OCI-LY3 (cell line): ENCODE results near the gene CNR2.

ENCODE experiments used
- H2AFZ ChIP-seq: fragments of 200-600, 300-600 bp; shearing (Covaris generic); 2 replicates; pipeline ENCODE4 v1.6.0; 2014; ENCODE audit warnings: antibody characterized with exemption, low read depth, low read length
- H3K27ac ChIP-seq: fragments of 200-600, 300-600 bp; sonication (generic); 2 replicates; pipeline ENCODE4 v1.5.1; 2014; ENCODE audit warnings: mild to moderate bottlenecking, low read length, moderate library complexity, mixed read lengths
- H3K27me3 ChIP-seq: fragments of 200-600, 300-600 bp; sonication (generic); 2 replicates; pipeline ENCODE4 v1.6.1; 2014; ENCODE audit warnings: low read depth, low read length, mixed read lengths
- H3K36me3 ChIP-seq: fragments of 200-600, 300-600 bp; sonication (generic); replicated peaks from 2 replicates; pipeline ENCODE3; 2014; ENCODE audit warnings: low read depth, low read length, mixed read lengths
- H3K4me1 ChIP-seq: fragments of 300-600, 200-600 bp; sonication (generic); 2 replicates; pipeline ENCODE4 v1.6.1; 2014; ENCODE audit warnings: low read length, mixed read lengths
- H3K4me2 ChIP-seq: fragments of 200-600, 300-600 bp; sonication (generic); 2 replicates; pipeline ENCODE4 v1.6.1; 2014; ENCODE audit warnings: low read length, mixed read lengths
- H3K4me3 ChIP-seq: fragments of 300-600, 200-600 bp; sonication (generic); 2 replicates; pipeline ENCODE4 v1.5.1; 2014; ENCODE audit warnings: antibody characterized with exemption, mild to moderate bottlenecking, low read length, moderate library complexity
- H3K79me2 ChIP-seq: fragments of 300-600, 200-600 bp; shearing (Covaris generic); 2 replicates; pipeline ENCODE4 v1.6.1; 2014; ENCODE audit warnings: mild to moderate bottlenecking, low read length, mixed read lengths
- H3K9ac ChIP-seq: fragments of 300-600, 200-600 bp; shearing (Covaris generic); 2 replicates; pipeline ENCODE4 v1.6.0; 2014; ENCODE audit warnings: mild to moderate bottlenecking, low read length, moderate library complexity
- H3K9me3 ChIP-seq: fragments of 200-600, 300-600 bp; shearing (Covaris generic); 2 replicates; pipeline ENCODE4 v1.6.1; 2014; ENCODE audit warnings: low read length, mixed read lengths; ENCODE audit not compliant: insufficient read depth
- H4K20me1 ChIP-seq: fragments of 200-600, 300-600 bp; sonication (generic); 2 replicates; pipeline ENCODE4 v1.6.1; 2016; ENCODE audit warnings: low read length, mixed read lengths; ENCODE audit not compliant: insufficient read depth
- EZH2phosphoT487 ChIP-seq: fragments of 200-600 bp; shearing (Covaris generic); IDR thresholded peaks from 2 replicates; pipeline ENCODE4 v1.6.1; 2018; ENCODE audit warnings: antibody characterized with exemption, mixed run types, low read depth
- TF ChIP-seq, protein P1 (sequence below): fragments of 200-600, 300-600 bp; sonication (generic); IDR thresholded peaks from 2 replicates; pipeline ENCODE4 v1.5.1; 2014; ENCODE audit warnings: antibody characterized with exemption, low read length, low read depth

CNR2 gene

DNA sequence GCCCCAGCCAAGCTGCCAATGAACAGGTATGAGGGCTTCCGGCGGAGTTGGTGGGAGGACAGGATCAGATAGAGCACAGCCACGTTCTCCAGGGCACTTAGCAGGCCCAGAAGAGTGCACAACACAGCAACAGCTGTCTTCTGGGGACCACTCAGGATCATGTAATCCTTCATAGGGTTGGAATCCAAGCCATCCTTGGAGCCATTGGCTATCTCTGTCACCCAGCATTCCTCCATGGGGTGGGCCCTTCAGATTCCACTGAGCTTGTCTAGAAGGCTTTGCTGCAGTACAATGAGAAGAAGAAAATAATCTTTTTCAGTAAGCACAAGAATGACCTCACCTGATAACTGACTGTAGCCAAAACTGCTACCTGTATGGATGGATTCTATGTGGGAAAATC lies 37.8 kb downstream of the CNR2 start:
- Histone ChIP-seq H3K36me3 (peaks cover 64% of the 10 kb centered on the region), H3K27ac (no peak overlapping the region), H3K4me1 (no peaks in the 10 kb centered on the region), H3K27me3 (no peaks in the 10 kb centered on the region), H3K4me3 (no peak overlapping the region), H3K9ac (no peak overlapping the region), H3K4me2 (no peak overlapping the region), H3K9me3 (peaks cover 6% of the 10 kb centered on the region; the same call in 1 of the 2 replicates), H3K79me2 (no peaks in the 10 kb centered on the region), H2AFZ (no peak overlapping the region), H4K20me1 (no peaks in the 10 kb centered on the region; the same call in none of the 2 replicates)
- no peak for TF ChIP-seq EZH2phosphoT487
- TF ChIP-seq, protein P1, sequence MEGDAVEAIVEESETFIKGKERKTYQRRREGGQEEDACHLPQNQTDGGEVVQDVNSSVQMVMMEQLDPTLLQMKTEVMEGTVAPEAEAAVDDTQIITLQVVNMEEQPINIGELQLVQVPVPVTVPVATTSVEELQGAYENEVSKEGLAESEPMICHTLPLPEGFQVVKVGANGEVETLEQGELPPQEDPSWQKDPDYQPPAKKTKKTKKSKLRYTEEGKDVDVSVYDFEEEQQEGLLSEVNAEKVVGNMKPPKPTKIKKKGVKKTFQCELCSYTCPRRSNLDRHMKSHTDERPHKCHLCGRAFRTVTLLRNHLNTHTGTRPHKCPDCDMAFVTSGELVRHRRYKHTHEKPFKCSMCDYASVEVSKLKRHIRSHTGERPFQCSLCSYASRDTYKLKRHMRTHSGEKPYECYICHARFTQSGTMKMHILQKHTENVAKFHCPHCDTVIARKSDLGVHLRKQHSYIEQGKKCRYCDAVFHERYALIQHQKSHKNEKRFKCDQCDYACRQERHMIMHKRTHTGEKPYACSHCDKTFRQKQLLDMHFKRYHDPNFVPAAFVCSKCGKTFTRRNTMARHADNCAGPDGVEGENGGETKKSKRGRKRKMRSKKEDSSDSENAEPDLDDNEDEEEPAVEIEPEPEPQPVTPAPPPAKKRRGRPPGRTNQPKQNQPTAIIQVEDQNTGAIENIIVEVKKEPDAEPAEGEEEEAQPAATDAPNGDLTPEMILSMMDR: no peak

DNA sequence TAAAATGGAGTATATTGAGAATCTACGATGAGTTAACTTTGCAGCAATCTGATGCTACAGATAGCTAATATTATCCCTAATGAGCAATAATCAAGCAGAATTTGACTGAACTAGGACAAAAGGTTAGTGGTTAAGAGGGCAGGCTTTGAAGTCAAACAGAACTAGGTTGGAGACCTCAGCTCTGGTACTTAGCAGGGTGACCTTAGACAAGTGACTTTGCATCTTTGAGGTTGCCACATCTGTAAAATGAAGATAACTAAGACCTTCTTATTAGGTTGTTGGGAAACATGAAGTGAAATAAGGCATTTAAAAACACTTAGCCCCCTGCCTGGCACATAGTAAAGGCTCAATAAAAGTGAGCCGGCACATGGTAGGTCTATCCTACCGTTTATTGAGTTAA lies 40.7 kb downstream of the CNR2 start:
- Histone ChIP-seq H3K27me3 (no peaks in the 10 kb centered on the region), H3K27ac (no peak overlapping the region), H3K79me2 (peaks cover 4% of the 10 kb centered on the region), H3K4me3 (no peak overlapping the region), H3K4me2 (no peak overlapping the region), H3K36me3 (peaks cover 42% of the 10 kb centered on the region), H3K4me1 (peaks cover 15% of the 10 kb centered on the region), H3K9ac (no peak overlapping the region), H4K20me1 (no peaks in the 10 kb centered on the region; the same call in none of the 2 replicates), H2AFZ (no peak overlapping the region), H3K9me3 (no peaks in the 10 kb centered on the region)
- TF ChIP-seq EZH2phosphoT487: no peak
- TF ChIP-seq, protein P1: no peak

DNA sequence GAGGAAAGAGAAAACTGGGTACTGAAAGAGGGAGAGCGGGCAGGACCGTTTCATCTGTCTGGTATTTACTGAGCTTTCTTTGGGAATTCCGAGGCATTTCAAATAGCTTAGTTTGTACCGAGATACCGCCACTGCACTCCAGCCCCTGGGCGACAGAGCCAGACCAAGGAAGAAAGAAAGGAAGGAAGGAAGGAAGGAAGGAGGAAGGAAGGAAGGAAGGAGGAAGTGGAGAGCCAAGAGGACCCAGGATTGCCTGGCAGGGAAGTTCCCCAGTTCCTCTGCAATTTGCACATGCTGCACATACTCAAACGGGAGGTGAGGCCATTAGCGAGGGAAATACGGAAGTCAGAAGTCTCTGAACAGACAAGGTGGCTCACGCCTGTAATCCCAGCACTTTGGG lies 44.1 kb downstream of the CNR2 start:
- peak overlapping the region; percentile 37; the same call in 1 of the 2 replicates for H2AFZ ChIP-seq
- H3K4me3 ChIP-seq: peak overlapping the region; percentile 91
- peak overlapping the region; percentile 69 for H3K9ac ChIP-seq
- H3K79me2 ChIP-seq: peaks cover 14% of the 10 kb centered on the region
- H3K4me1 ChIP-seq: peaks cover 25% of the 10 kb centered on the region
- H3K36me3 ChIP-seq: peaks cover 32% of the 10 kb centered on the region
- H3K4me2 ChIP-seq: peak overlapping the region; percentile 95
- peak overlapping the region; percentile 86 for H3K27ac ChIP-seq
- H3K27me3 ChIP-seq: no peaks in the 10 kb centered on the region
- H3K9me3 ChIP-seq: no peaks in the 10 kb centered on the region
- H4K20me1 ChIP-seq: no peaks in the 10 kb centered on the region; the same call in 1 of the 2 replicates
- TF ChIP-seq, protein P1: no peak
- no peak for TF ChIP-seq EZH2phosphoT487

DNA sequence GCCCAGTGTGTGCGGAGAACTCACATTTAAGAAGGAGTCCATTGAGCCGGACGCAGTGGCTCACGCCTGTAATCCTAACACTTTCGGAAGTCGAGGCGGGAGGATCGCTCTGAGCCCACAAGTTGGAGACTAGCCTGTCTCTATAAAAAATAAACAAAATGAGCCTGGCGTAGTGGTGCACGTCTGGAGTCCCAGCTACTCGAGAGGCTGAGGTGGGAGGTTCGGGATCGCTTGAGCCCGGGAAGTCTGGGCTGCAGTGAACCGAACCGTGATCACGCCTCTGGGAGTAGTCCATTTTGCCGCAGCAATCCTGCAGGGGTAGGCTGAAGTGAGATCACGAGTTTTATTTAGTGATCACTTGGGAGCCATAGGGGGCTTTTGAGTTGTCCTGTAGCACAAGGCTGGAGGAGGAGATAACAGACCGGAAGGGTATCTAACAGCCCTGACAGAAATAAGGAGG lies 44.6 kb downstream of the CNR2 start:
- peak overlapping the region; percentile 37 for H2AFZ ChIP-seq
- H3K9me3 ChIP-seq: no peaks in the 10 kb centered on the region
- peak overlapping the region; percentile 95 for H3K4me2 ChIP-seq
- no peaks in the 10 kb centered on the region for H3K27me3 ChIP-seq
- peaks cover 14% of the 10 kb centered on the region for H3K79me2 ChIP-seq
- H4K20me1 ChIP-seq: no peaks in the 10 kb centered on the region
- peak overlapping the region; percentile 91 for H3K4me3 ChIP-seq
- no peak for TF ChIP-seq EZH2phosphoT487
- TF ChIP-seq, protein P1: no peak
- H3K27ac ChIP-seq: peak overlapping the region; percentile 86
- peaks cover 25% of the 10 kb centered on the region for H3K4me1 ChIP-seq
- peak overlapping the region; percentile 69 for H3K9ac ChIP-seq
- peaks cover 30% of the 10 kb centered on the region for H3K36me3 ChIP-seq
